NCI-H2196 (cell line): ENCODE measurements around the gene ZBTB6.
"Not testable (repeated sequence)": the region's sequence is repeated elsewhere in the genome, so short reads cannot be mapped to it uniquely, and the experiment has no call there.

Source experiments
- DNase-seq: peaks from one replicate; lab custom pipeline; 2025; ENCODE audit not compliant: unreplicated experiment; lab: John Stamatoyannopoulos, UW

The ZBTB6 gene

DNA sequence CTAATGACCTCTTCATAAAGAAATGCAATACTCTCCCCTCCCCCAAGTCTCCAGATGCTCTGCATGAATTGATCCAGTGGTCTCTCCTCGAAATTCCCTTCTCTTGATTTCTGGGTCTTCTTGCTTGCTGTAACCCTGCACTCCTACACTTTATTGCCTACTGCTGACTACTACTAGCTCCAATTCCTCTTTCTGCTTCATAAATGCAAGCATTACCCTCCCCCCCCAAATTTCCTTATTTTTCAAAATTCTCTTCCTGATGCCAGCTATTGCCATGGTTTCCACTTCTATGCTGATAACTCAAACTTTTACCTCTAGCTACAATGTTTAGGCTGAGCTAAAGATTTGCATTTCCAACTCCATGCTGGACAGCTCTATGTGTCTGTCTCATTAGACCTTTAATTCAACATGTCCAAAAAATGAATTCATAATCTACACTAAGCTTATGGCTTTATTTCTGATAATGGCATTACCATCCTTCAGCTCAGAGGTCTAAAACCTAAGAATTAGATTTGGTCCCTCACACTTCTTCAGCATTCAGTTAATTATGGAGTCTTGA is 16.8 kb upstream of the ZBTB6 start:
- DNase-seq: no peak

DNA sequence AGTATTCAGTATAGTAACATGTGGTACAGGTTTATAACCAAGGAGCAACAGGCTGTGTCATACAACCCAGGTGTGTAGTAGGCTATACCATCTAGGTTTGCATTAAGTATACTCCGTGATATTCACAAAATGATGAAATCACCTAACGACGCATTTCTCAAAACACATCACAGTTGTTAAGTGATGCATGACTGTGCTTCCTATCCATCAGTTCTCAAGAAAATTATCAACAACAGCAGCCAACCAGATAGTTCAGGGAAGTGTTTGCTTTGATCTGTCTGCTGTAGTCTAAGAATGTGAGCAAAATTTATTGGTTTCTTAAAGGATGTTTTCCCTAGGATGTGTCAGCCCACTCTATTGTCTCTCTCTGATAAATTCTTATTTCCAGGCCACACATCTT is 10.8 kb upstream of the ZBTB6 start:
- no peak for DNase-seq

DNA sequence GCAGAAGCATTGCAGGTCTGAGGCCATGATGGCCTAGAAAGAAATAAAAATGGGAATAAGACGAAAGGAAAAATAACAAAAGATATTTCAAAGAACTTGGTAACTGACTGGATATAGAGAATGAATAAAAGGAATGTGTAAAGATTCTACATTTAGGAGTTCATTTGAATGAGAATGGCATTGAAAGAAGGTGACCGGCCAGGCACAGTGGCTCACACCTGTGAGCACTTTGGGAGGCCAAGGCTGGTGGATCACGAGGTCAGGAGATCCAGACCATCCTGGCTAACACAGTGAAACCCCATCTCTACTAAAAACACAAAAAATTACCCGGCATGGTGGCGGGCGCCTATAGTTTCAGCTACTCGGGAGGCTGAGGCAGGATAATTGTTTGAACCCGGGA is 9.6 kb upstream of the ZBTB6 start:
- no peak for DNase-seq

DNA sequence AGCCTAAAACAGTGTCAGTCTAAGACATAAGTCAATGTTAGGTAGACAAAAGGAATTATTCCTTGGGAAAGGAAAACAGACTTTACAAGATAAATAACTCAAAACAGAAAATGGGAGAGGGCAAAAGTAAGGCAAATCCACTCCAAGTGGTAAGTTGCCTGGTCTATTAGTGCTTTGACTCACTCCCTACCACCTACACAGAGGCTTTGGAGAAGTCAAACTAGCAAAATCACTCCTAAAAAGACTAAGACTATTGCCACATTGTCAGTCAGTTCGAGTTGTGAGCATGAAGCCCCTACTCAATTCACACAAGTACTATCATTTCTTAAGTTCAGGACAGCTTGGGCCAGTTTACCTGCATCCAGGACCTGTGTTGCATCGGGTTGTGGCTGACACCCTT is 5.2 kb upstream of the ZBTB6 start:
- DNase-seq: no peak

DNA sequence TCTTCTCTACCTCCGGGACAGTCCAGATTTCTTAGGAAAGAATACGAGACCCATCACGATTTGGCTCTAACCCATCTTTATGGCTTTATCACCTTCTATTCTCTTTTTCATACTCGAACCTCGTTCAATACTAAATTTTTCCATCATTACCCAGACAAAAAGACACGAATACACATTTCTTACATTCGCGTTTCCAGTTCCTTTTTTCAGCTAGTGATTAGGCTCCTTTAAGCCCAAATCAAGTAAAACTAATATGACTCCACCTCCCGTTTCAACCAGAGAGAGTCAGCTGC is 506 bp downstream of the ZBTB6 start:
- no peak for DNase-seq

DNA sequence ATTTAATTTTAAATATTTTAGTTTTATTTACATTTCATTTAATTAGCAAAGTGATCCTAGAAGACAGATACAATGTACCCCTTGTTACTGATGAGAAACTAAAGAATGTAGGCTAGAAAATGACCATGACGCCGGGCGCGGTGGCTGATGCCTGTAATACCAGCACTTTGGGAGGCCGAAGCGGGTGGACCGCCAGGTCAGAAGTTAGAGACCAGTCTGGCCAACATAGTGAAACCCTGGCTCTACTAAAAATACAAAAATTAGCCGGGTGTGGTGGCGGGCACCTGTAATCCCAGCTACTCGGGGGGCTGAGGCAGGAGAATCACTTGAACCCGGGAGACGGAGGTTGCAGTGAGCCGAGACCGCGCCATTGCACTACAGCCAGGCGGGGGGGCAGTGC is 7.0 kb downstream of the ZBTB6 start:
- DNase-seq: not testable (repeated sequence)

DNA sequence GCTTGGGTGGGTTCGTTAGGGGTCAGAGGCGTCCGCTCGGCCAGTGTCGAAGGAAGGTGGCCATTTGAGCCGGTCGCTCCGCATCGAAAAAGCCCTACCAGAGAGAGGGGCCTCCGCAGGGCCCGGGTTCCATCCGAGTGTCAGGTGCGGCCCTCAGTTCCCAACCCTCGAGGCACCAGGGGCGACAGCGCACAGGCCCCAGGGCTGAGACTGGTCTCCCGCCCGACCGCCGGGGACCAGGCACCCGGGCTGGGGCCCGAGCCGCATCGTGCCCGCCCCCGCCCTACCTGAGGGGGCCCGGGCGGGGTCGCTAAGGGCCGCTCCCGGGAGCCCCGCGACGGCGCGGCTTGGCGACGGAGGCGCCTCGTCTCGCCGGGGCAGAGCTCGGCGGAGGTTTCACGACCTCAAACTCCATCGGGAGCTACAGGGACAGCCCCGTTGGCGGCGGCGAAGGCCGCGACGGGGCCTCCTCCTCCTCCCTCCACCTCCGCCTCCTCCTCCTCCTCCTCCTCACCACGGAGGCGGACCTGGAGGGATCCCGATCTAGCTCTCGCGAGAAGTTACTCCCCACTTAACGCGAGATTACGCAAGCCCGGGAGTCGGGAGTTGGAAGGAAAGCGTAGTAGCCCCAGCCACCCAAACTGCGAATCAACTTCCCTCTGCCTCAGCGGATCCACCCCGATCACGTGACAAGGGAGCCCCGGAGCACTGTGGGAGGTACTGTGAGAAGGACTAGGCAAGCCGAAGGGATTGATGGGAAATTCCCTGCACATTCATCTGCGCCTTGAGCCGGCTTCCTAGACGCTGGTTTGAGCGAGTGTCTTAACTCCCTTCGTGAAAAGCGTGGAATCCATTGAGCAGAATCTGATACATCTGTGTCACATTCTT is 8.1 kb downstream of the ZBTB6 start, which contains the start of gene RC3H2:
TSS of gene RC3H2 (minus strand) at position 537 of the 888 bp plus-strand sequence. CDS start 7,850 bp downstream, outside the sequence.
- DNase-seq: peak; percentile 99

DNA sequence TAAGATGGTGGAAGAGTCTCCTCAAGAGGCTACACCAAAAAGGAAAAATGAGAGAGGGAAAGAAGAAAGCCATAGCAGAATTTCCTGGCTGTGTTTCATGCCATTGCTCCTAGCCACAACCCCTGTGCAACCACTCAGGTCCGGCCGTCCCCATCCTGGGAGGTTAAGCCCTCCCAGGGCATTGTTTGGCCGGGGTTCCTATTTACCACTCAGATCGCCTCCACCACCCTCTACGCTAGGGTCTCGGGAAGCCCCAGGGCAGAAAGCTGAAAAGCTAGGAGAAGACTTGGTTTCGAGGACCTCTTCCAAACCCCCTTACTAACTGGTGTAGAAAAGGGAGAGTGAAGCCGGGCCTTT is 8.7 kb downstream of the ZBTB6 start:
- no peak for DNase-seq

DNA sequence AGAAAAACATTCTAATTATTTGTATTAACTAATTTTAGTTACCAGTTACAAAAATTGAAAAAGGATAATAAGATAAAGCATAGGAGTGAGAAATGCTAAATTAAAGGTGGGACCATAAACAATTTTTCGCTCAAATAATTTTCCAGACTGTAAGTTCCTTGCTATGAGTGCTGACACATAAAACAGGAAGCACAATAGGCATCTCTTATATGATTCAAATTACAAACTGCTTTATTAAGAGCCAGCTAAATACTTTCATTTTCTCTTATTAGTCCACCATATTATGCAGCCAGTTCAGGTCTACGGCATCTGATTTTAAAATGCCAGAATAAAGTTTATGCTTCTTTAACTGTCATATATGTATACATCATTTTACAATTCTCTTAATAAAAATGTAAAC is 12.3 kb downstream of the ZBTB6 start:
- DNase-seq: no peak

DNA sequence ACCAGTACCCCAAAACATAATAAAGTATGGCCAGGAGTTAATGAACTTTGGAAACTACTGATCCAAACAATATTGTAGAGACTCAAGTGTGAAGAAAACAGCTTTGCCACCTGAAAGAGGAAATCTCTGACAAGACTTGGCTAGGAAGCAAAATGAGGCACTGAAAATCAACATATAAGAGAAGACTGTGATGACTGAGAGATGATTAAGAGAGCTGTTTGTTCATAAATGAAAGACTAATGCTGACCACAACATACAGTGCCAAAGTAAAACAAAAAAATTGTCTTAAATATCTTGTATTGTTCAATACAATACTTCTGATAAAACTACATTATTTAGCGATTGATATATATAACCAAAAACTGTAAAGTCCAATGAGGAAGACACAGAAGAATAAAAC is 15.2 kb downstream of the ZBTB6 start:
- DNase-seq: no peak

DNA sequence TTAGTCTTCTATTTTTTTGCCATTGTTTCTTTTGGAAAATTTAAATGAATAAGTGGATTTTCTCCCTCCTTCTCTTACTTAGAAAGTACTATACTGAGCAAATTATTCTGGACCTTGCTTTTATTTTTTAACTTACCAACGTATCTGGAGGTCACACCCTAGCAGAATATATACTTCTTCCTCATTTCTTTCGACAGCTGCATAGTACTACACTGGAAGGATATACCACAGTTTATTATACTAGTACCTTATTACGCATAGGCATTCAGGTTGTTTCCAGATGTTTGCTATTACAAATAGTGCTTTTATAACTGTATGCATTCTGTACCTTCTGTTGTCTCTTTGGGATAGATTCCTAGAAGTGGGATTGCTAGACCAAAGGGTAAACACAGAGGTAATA is 24.6 kb downstream of the ZBTB6 start:
- no peak for DNase-seq

DNA sequence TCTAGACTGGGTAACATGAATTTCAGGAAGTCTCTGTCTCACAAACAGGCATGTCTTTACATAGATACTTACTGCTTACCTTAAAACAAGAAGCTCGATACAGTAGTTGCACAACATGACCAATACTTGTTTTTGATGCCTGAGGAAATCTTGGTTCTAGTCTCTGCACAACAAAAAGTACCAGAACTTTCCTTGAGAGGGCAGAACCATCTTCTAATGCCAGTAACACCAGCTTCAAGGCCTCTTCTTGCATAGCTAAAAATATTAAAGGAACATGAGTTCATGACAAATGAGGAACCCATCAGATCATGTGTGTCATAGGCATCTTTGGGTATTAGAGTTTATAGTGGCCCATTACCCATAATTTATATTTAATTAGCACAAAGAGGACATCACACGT is 30.0 kb downstream of the ZBTB6 start:
- no peak for DNase-seq

DNA sequence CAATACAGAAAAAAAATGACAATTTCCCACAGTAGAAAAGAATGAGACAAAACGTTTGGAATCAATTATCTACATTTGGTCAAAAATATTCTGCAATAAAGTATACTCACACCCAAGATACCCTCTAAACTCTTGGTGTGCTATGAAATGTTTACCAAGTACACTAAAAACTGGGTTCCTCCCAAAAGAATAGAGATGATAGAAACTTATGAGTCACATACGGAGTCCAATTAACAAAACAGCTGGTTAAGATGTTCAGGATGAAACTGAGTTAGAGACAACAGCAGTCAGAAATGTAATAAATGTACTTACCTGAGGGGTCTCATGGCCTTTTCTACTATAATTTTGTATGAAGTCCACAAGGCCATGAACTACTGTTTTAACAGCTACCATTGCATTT is 33.7 kb downstream of the ZBTB6 start:
- no peak for DNase-seq

DNA sequence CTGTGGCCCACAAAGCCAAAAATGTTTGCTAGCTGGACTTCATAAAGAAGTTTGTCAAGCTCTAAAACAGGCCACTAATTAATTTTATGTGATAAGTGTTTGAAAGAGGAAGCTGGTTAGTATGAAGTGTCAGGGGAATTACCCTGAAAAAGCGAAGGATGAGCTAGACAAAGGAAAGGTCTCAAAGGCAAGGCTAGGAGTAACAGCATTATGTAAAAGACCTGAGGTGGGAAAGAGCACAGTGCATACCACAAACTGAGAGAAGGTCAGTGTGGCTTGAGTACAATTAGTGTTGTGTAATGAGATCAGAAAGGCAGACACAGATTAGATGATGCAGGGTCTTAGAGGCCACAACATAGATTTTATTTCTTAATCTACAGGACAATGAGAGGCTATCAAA is 37.6 kb downstream of the ZBTB6 start:
- DNase-seq: no peak

DNA sequence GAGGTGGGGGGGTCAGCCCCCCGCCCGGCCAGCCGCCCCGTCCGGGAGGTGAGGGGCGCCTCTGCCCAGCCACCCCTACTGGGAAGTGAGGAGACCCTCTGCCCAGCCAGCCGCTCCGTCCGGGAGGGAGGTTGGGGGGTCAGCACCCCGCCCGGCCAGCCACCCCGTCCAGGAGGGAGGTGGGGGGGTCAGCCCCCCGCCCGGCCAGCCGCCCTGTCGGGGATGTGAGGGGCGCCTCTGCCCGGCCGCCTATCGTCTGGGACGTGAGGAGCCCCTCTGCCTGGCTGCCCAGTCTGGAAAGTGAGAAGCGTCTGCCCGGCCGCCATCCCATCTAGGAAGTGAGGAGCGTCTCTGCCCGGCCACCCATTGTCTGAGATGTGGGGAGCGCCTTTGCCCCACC is 45.8 kb downstream of the ZBTB6 start:
- not testable (repeated sequence) for DNase-seq

DNA sequence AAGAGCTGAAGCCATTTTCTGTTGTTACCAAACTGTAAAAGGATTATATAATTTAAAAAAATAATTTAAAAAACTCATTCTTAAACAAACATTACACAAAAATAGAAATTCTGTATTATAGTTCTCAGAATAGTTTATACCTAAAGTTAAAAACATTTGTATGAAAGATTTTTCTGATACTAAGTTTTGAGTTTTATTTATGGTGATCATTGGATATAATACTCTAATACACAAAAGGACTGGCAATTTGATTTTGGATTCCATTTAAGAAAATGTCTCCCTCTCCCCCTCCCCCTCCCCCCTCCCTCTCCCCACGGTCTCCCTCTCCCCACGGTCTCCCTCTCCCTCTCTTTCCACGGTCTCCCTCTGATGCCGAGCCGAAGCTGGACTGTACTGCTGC is 47.0 kb downstream of the ZBTB6 start:
- no peak for DNase-seq

DNA sequence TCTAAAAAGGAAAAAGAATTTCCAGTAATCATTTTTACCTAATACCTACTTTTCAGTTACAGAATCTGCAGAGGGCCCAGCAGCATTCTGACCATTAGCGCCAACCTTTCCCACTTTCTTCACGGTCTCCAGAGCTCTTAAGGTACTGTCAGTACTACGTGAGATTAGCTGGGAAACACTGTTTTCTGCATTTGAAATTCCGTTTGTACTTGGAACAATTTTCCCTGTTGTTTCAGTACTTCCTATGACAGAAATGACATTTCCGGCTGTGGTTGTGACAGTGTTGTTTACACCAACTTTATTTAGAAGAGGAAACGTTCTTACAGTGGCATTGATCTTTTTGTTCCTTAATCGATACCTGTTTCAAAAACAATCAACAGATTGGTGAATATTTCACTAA is 47.8 kb downstream of the ZBTB6 start:
- DNase-seq: no peak

DNA sequence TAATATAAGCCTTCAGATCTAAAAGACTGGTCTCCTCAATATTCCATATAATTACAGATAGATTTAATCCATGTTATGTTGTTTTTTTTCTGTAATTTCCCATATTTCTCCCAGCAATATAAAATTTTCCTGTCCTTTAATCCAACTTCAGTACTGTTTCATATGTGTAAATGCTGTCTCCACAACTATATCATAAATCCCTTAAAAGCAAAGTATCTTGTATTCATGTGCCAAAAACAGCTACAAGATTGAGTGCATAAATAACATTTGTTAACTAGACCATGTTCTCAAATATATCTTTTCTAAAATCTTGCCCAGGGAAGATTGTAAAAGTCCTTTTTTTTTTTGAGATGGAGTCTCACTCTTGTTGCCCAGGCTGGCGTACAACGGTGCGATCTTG is 49.7 kb downstream of the ZBTB6 start:
- no peak for DNase-seq

DNA sequence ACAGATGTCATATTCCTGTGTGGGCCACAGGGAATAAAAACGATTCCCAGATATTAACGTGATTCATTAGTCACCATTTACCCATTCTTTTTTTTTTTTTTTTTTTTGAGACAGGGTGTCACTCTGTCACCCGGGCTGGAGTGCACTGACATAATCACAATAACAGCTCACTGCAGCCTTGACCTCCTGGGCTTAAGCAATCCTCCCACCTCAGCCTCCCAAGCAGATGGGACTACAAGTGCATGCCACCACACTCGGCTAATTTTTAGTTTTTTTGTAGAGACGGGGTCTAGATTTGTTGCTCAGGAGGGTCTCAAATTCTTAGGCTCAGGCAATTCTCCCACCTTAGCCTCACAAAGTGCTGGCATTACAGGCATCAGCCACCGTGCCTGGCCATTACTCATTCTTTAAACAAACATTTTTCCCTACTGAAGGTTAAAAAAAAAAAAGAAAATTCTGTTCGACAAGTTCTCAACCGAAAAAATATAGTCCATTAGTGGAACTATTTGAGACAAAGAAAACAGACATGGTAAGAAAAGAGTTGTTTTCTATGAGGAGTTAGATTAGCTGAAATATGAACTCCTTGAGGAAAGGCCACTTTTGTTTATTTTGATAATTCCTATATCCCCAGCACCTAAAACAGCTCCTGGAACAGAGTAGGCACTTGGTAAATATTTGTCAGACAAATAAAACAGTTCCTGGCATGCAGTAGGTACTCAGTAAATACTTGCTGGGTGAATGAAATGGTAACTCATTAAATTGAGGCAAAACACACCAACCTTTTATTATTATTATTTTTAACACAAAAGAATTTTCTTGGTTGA is 52.6 kb downstream of the ZBTB6 start:
- DNase-seq: no peak
